Fibroblast of lung (primary cell): ENCODE measurements around the gene CIAO2B.

ENCODE experiments used
- CTCF ChIP-seq, 2 donors: IDR thresholded peaks in 1 of 2; conservative IDR thresholded peaks in 1 of 2; 1 replicate in 1 of 2; 2 replicates in 1 of 2; pipeline ENCODE4 v1.5.1; 2011 to 2012; ENCODE audit warnings: low read length in 2 of 2, control low read depth in 1 of 2, inconsistent platforms in 1 of 2, low read depth in 1 of 2, mild to moderate bottlenecking in 1 of 2
- EZH2 ChIP-seq: IDR thresholded peaks from 2 replicates; pipeline ENCODE4 v1.5.1; 2012; ENCODE audit warnings: low read length, control low read depth, mild to moderate bottlenecking; ENCODE audit errors: missing control alignments

GRCh38 chr16:66977341-66978113, 43.3 kb upstream of the CIAO2B start:
- peak; percentile 88 to 89 for TF ChIP-seq CTCF (conservative IDR thresholded peaks at IDR 0.05 in 1 of 2, IDR thresholded peaks at IDR 0.05 in 1 of 2; ENCODE audit: low read depth in 1 of 2, low read length in 2 of 2)
- TF ChIP-seq EZH2 = no peak
